Activated B cell treated with CpG ODN at 0.5 μM for 24 hours (primary cell): ENCODE measurements around the gene TAOK3. TPM values are rescaled to one million over a fixed set of nuclear protein-coding genes. Genes with fewer than 3 reads are reported as not detected.

ENCODE experiments used
- ATAC-seq: fragments of 200-7000 bp; cut with Tn5 transposase; one replicate; pipeline ENCODE4 v1.10.0; 2021; ENCODE audit warnings: low read depth, mild to moderate bottlenecking, moderate library complexity
- CTCF ChIA-PET: fragments of 350-600 bp; sonication (Branson Sonifier 250); formaldehyde crosslinking; loops from one replicate; lab custom pipeline; 2021; ENCODE audit warnings: antibody characterized with exemption; lab: Charles Lee
- POLR2A ChIA-PET: fragments of 350-600 bp; sonication (Branson Sonifier 250); formaldehyde crosslinking; loops from one replicate; lab custom pipeline; 2021; ENCODE audit warnings: antibody characterized with exemption; lab: Charles Lee
- DNase-seq: peaks from one replicate; pipeline ENCODE4 v3.0.0; 2022
- H3K27ac Mint-ChIP-seq: one replicate; pipeline ENCODE4 v1.8.0; 2020; ENCODE audit warnings: mixed read lengths
- H3K27me3 Mint-ChIP-seq: one replicate; pipeline ENCODE4 v1.8.0; 2021; ENCODE audit warnings: mixed read lengths
- H3K36me3 Mint-ChIP-seq: one replicate; pipeline ENCODE4 v1.8.0; 2021; ENCODE audit warnings: low read depth, mixed read lengths
- H3K4me1 Mint-ChIP-seq: one replicate; pipeline ENCODE4 v1.8.0; 2021; ENCODE audit warnings: mixed read lengths
- H3K4me3 Mint-ChIP-seq: one replicate; pipeline ENCODE4 v1.8.0; 2020; ENCODE audit warnings: mild to moderate bottlenecking, mixed read lengths
- H3K9me3 Mint-ChIP-seq: one replicate; pipeline ENCODE4 v1.8.0; 2020; ENCODE audit warnings: mixed read lengths
- intact Hi-C: fragments of 100-400 bp; cut with micrococcal nuclease; formaldehyde crosslinking; loops from one replicate; pipeline ENCODE4 v1.15.1; 2024
- total RNA-seq: library from RNA; stranded (reverse); gene quantifications from 2 replicates; pipeline ENCODE4 v1.2.3, GENCODE V29; 2022
- TF ChIP-seq, protein P1 (sequence below): fragments of 200-600 bp; IDR thresholded peaks from one replicate; pipeline ENCODE4 v1.8.0; 2022; ENCODE audit warnings: antibody characterized with exemption, mild to moderate bottlenecking

The TAOK3 gene
- total RNA-seq, 1 donor from 2014 or later, result 86.9 TPM

GRCh38 chr12:118124333-118124874, 248.3 kb downstream of the TAOK3 start:
- CTCF ChIA-PET, result no interaction called here
- no peak overlapping the region for H3K4me3 Mint-ChIP-seq
- no peak overlapping the region for H3K27ac Mint-ChIP-seq
- ATAC-seq, result no peak
- no peaks in the 10 kb centered on the region for H3K36me3 Mint-ChIP-seq
- no peaks in the 10 kb centered on the region for H3K9me3 Mint-ChIP-seq
- TF ChIP-seq, protein P1, sequence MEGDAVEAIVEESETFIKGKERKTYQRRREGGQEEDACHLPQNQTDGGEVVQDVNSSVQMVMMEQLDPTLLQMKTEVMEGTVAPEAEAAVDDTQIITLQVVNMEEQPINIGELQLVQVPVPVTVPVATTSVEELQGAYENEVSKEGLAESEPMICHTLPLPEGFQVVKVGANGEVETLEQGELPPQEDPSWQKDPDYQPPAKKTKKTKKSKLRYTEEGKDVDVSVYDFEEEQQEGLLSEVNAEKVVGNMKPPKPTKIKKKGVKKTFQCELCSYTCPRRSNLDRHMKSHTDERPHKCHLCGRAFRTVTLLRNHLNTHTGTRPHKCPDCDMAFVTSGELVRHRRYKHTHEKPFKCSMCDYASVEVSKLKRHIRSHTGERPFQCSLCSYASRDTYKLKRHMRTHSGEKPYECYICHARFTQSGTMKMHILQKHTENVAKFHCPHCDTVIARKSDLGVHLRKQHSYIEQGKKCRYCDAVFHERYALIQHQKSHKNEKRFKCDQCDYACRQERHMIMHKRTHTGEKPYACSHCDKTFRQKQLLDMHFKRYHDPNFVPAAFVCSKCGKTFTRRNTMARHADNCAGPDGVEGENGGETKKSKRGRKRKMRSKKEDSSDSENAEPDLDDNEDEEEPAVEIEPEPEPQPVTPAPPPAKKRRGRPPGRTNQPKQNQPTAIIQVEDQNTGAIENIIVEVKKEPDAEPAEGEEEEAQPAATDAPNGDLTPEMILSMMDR, result no peak
- no peak for DNase-seq
- POLR2A ChIA-PET, result interaction anchor here (0.7 to 1.1 kb wide), 2 partner anchors 10 to 12 kb away, joined by 4 to 5 read pairs; partner anchors contain the start of gene PEBP1
- peaks cover 2% of the 10 kb centered on the region for H3K4me1 Mint-ChIP-seq
- no peaks in the 10 kb centered on the region for H3K27me3 Mint-ChIP-seq
- intact Hi-C loops, result loop anchor here (5.0 kb wide), 1 partner anchor 62 kb away; the partner anchor contains the start of gene WSB2

- Mint-ChIP-seq H3K9me3 (no peaks in the 10 kb centered on the region), H3K4me1 (peaks cover 2% of the 10 kb centered on the region), H3K4me3 (no peak overlapping the region), H3K27ac (no peak overlapping the region), H3K36me3 (no peaks in the 10 kb centered on the region), H3K27me3 (no peaks in the 10 kb centered on the region)
- ChIA-PET POLR2A (no interaction called here), CTCF (interaction anchor here (1.1 to 3.0 kb wide), 2 partner anchors 31 to 254 kb away, joined by 3 to 31 read pairs; partner anchors contain the start of gene SUDS3)
- intact Hi-C loops, result loop anchor here (5.0 kb wide), 1 partner anchor 60 kb away; the partner anchor contains the start of gene WSB2
- TF ChIP-seq, protein P1, result no peak
- ATAC-seq (no peak), DNase-seq (no peak)
These were observed 250.4 kb downstream of the TAOK3 start for GRCh38 chr12:118122264-118122663.

- H3K4me1 Mint-ChIP-seq, result peaks cover 2% of the 10 kb centered on the region
These were observed 251.9 kb downstream of the TAOK3 start for GRCh38 chr12:118120579-118121363.

DNA sequence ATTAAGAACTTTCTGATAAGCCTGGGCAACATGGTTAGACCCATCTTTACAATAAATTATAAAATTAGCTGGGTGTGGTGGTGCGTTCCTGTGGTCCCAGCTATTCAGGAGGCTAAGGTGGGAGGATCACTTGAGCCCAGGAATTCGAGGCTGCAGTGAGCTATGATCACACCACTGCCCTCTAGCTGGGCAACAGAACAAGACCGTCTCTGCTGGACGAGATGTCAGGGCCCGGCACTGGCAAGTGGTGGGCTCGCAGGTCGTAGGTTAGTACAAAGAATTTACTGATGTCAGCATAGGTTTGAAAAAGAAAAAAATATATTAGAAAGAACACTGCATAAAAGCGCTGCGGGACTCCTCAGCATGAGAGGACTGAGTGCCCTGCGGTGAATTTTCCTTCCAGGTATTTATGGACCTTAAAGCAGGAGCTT, 253.2 kb downstream of the TAOK3 start:
- ChIA-PET POLR2A (interaction anchor here (1.0 kb wide), 1 partner anchor 17 kb away, joined by 3 read pairs; the partner anchor contains the start of gene PEBP1), CTCF (interaction anchor here (0.7 to 3.0 kb wide), 2 partner anchors 257 to 918 kb away, joined by 3 to 31 read pairs; partner anchors contain the start of gene SUDS3)
- H3K4me3 Mint-ChIP-seq, result no peak overlapping the region
- H3K27me3 Mint-ChIP-seq, result no peaks in the 10 kb centered on the region
- peaks cover 2% of the 10 kb centered on the region for H3K4me1 Mint-ChIP-seq
- DNase-seq (no peak), ATAC-seq (no peak)
- no peaks in the 10 kb centered on the region for H3K9me3 Mint-ChIP-seq
- intact Hi-C loops, result no loop called here
- no peak overlapping the region for H3K27ac Mint-ChIP-seq
- no peaks in the 10 kb centered on the region for H3K36me3 Mint-ChIP-seq
- TF ChIP-seq, protein P1, result no peak

More at GRCh38 chr12:118120579-118121363, 251.9 kb downstream of the TAOK3 start:
- intact Hi-C loops, result loop anchor here (1.0 to 5.0 kb wide), 5 partner anchors 16 to 256 kb away; partner anchors contain the start of genes PEBP1, RFC5, SUDS3 and WSB2
- TF ChIP-seq, protein P1, result peak; percentile 77
- ATAC-seq (peak; percentile 61), DNase-seq (peak; percentile 37)
- CTCF ChIA-PET, result interaction anchor here (0.7 to 3.0 kb wide), 13 partner anchors 15 to 916 kb away, joined by 3 to 31 read pairs (median 3); partner anchors contain the start of genes PEBP1 and SUDS3
- POLR2A ChIA-PET, result interaction anchor here (0.6 to 1.5 kb wide), 3 partner anchors 15 to 256 kb away, joined by 4 to 12 read pairs (median 4); partner anchors contain the start of genes PEBP1 and SUDS3
- H3K36me3 Mint-ChIP-seq, result no peaks in the 10 kb centered on the region
- no peak overlapping the region for H3K4me3 Mint-ChIP-seq
- peak overlapping the region; percentile 46 for H3K27ac Mint-ChIP-seq
- H3K9me3 Mint-ChIP-seq, result no peaks in the 10 kb centered on the region
- H3K27me3 Mint-ChIP-seq, result no peaks in the 10 kb centered on the region
